ENCODE measurements around the gene IQGAP2.

DNA sequence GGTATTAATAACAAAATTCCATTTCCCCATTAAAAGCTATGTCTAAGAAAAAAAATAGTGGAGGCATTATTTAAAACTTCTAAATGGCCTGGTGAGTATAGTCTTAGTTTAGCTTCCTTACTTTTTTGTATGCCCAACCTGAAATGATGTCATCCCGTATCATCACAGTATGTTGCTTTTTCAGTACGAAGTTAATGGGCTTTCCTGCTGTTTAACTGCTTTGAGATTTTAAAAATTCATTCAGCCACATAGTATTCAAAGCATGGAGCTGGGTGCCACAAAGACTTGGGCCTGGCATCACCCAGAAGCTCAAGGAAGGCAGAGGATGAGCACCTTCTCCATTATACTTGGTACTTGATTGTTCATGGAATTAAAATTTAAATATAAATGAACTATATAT, 212.7 kb downstream of the IQGAP2 start:
- TF ChIP-seq CTCF (IDR thresholded peaks at IDR 0.05) (no peak), POLR2A (IDR thresholded peaks at IDR 0.05) (no peak)
